Activated naive CD4-positive, alpha-beta T cell (primary cell): Measurements from ENCODE around the gene ANKRD52.

Source experiments
- DNase-seq, 4 experiments: peaks; one replicate each; lab custom pipeline; 2025; lab: John Stamatoyannopoulos, UW

The ANKRD52 gene

GRCh38 chr12:56241424-56242303 lies 16.5 kb downstream of the ANKRD52 start:
- DNase-seq, result no peak

GRCh38 chr12:56237552-56237951 lies 20.6 kb downstream of the ANKRD52 start:
- no peak for DNase-seq

DNA sequence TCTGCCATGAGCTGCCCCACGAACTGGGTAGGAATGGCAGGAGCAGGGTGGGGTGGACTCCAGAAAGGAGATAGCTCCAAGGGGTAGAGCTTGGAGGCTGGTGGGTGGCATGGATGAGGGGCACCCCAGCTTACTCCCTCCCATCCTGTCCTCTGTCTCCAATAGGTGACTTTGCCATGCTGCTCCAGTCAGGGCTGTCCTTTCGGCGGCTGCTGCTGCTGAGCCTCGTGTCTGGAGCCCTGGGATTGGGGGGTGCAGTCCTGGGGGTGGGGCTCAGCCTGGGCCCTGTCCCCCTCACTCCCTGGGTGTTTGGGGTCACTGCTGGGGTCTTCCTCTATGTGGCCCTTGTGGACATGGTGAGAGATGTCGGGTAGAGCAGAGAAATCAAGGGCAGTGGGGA lies 21.2 kb downstream of the ANKRD52 start:
- DNase-seq, result no peak

- no peak for DNase-seq
Measured at GRCh38 chr12:56236091-56236490, 22.1 kb downstream of the ANKRD52 start.

GRCh38 chr12:56234746-56235436 lies 23.3 kb downstream of the ANKRD52 start:
- DNase-seq, result no peak

DNA sequence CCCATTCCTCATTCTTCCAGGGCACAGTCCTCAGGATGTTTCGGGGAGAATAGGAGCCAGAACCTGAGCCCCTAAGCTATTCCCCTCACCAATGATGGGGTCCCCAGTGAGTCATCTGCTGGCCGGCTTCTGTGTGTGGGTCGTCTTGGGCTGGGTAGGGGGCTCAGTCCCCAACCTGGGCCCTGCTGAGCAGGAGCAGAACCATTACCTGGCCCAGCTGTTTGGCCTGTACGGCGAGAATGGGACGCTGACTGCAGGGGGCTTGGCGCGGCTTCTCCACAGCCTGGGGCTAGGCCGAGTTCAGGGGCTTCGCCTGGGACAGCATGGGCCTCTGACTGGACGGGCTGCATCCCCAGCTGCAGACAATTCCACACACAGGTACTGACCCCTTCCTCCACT lies 27.0 kb downstream of the ANKRD52 start:
- DNase-seq, result no peak

GRCh38 chr12:56230432-56231183 lies 27.6 kb downstream of the ANKRD52 start:
- DNase-seq, result no peak

- DNase-seq, result no peak
Measured at GRCh38 chr12:56229916-56230431, 28.2 kb downstream of the ANKRD52 start, which contains the start of gene SLC39A5. TSS of gene SLC39A5 (plus strand) at chr12:56230051. CDS start at chr12:56231275, 1,224 bp downstream.

DNA sequence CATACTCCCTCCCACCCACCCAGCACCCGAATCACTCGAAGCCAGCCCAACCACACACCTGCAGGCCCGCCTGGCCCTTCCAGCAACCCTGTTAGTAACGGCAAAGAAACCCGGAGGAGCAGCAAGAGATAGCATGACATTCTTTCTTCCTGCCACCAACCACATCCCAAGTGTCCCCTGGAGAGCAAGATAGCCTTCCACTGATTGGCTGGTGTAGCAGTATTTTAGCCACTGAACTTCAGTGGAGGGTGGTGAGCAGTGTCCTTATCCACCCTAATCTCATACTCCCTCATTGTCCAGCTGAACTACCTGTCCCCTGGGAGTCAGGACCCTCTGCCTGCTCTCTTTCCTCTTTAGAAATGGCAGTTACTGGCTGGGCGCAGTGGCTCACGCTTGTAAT lies 29.1 kb downstream of the ANKRD52 start:
- DNase-seq, result no peak

- DNase-seq, result no peak
Measured at GRCh38 chr12:56224954-56225353, 33.2 kb downstream of the ANKRD52 start.

- DNase-seq, result peak; percentile 77 to 90 (median 81)
Measured at GRCh38 chr12:56224102-56224701, 34.0 kb downstream of the ANKRD52 start, which contains the start of gene NABP2. TSS of gene NABP2 (plus strand) at chr12:56224342. CDS start at chr12:56224857, 515 bp downstream.

GRCh38 chr12:56223571-56224101 lies 34.5 kb downstream of the ANKRD52 start:
- DNase-seq, result no peak

- DNase-seq, result no peak
Measured at GRCh38 chr12:56222531-56222895, 35.7 kb downstream of the ANKRD52 start.

- DNase-seq, result peak; percentile 60 to 88 (median 78)
Measured at GRCh38 chr12:56221757-56222530, 36.2 kb downstream of the ANKRD52 start, which contains the start of gene RNF41. TSS of gene RNF41 (minus strand) at chr12:56221922. CDS start at chr12:56214047, 7,875 bp downstream.

DNA sequence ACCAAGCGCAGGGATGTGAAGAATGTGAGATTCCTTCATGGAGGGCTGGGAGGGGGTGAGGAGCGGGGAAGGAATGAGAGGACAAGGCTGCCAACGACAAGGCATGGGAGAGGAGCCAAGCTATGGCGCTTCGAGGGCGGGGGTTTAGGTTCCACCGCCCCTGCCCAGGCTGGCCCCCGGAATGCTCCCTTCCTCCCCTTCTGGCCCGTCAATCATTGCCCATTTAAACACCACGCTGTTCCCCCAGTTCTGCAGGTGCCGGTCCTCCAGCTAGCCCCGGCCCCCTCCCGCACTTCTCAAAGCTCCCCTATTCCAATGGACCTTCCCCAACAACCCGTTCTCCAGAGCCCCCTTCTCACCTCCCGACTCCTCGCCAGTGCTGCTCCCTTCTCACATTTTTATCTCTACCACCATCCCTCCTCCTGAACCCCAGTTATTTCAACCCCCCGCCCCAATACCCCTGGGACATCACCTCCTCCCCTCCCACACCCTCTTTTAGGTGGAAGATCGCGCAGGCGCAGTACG lies 36.9 kb downstream of the ANKRD52 start:
- DNase-seq, result no peak

DNA sequence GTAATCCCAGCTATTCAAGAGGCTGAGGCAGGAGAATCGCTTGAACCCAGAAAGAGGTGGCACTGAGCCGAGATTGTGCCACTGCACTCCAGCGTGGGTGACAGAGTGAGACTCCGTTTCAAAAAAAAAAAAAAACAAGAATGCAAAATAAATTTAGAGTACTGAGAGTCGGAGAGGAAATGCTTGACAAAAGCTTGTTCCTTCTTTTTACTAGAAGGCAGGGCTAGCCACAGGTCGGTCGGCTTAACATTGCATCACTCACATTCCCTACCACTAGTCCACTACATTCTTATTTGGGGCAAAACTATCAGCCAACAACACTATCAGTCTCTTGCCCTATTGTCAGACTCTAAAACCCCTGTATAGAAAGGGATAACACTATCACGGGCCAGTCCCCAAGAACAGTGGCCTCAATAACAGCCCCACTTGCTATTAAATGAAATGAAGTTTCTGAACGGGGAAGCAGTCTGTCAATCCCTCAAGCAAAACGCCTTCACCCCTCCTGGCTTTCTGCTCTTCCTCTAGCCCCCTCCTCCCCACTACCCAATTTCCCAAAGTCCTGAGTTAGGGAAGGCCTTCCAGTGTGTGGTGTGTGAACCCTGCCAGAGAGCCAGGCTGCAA lies 37.5 kb downstream of the ANKRD52 start:
- no peak for DNase-seq

GRCh38 chr12:56219840-56220239 lies 38.3 kb downstream of the ANKRD52 start:
- DNase-seq, result no peak

DNA sequence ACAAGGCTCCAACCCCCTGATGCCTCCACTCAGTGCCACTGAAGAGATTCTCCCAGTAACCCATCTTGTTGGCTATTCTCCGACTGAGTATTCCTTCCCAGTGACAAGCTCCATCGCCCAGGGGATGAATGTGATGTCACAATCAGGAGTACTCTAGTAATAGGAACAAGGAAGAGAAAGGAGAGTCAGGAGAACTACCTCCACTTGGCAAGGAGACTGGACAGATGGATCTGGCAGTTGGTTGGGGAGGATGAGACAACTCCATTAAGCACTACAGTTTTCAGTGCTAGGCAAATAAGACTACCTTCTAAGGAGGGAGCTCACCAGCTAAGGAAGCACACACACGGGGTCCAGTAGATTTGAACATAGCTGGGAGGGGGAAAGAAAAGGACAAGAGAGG lies 41.7 kb downstream of the ANKRD52 start:
- DNase-seq, result no peak

GRCh38 chr12:56213878-56214277 lies 44.3 kb downstream of the ANKRD52 start:
- DNase-seq, result no peak

GRCh38 chr12:56212361-56212760 lies 45.8 kb downstream of the ANKRD52 start:
- DNase-seq, result no peak
